ENCODE results near the gene CDS2.

CDS2 gene

DNA sequence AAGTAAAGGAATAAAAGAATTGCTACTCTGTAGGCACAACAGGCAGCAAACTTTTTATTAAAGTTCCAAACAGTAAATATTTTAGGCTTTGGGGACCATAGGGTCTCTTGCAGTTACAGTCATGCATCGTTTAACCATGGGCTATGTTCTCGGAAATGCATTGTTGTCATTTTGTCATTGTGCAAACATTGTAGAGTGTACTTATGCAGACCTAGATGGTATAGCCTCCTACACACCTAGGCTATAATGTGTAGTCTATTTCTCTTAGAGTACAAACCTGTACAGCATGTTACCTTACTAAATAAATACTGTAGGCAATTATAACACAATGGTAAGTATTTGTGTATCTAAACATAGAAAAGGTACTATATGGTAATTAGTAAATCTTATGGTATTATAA, 54.7 kb downstream of the CDS2 start:
- TF ChIP-seq, protein P1, sequence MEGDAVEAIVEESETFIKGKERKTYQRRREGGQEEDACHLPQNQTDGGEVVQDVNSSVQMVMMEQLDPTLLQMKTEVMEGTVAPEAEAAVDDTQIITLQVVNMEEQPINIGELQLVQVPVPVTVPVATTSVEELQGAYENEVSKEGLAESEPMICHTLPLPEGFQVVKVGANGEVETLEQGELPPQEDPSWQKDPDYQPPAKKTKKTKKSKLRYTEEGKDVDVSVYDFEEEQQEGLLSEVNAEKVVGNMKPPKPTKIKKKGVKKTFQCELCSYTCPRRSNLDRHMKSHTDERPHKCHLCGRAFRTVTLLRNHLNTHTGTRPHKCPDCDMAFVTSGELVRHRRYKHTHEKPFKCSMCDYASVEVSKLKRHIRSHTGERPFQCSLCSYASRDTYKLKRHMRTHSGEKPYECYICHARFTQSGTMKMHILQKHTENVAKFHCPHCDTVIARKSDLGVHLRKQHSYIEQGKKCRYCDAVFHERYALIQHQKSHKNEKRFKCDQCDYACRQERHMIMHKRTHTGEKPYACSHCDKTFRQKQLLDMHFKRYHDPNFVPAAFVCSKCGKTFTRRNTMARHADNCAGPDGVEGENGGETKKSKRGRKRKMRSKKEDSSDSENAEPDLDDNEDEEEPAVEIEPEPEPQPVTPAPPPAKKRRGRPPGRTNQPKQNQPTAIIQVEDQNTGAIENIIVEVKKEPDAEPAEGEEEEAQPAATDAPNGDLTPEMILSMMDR (IDR thresholded peaks at IDR 0.05; ENCODE audit: extremely low read depth, missing control alignments) = no peak

DNA sequence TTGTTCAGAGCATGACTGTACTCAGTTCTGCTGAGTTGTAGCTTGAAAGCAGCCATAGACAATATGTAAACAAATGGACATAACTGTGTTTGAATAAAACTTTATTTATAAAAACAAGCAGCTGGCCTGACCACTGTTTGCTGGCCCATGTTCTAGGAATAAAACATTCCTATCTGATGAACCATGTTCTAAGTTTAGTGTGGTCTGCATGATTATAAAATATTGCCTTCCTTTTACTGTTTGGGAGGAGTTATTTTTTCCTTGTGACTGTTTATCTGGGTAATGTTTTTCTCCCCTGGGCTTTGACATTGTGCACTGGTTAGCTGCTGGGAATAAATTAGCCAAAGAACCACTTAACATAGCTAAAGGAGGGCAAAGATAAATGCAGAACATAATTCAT, 55.1 kb downstream of the CDS2 start:
- TF ChIP-seq, protein P1 (IDR thresholded peaks at IDR 0.05; ENCODE audit: extremely low read depth, missing control alignments) = no peak
- no peak for DNase-seq (ENCODE audit: low spot score)

More for the DNA sequence above, 54.7 kb downstream of the CDS2 start:
- DNase-seq (ENCODE audit: low spot score) = no peak

DNA sequence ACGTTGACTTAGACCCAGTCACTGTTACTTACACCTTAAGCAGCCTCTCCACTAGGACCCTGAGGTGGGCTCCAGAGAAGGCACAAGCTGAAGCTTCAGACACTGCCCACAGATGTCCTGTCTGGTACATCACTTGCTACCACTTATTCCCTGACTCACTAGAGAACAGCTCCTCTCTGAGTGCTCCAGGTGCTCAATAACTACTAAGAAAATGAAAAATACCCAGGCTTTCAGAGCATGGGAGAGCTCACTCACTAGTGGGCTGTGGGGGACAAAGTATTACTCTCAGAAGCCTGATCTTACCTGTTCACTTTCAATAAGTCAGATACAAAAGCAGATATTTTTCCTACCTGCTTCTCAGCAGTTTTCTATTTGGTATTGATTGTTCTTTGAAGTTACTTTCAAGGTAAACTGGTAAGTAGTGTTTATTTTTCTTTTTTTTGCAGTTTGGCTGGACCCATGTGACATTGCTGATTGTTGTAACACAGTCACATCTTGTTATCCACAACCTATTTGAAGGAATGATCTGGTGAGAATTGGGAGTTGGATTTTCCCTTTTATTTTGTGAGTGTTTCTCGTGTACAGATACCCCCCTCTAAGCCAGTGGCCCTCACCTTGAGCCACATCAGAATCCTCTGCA, 55.9 kb downstream of the CDS2 start:
- TF ChIP-seq, protein P1 (IDR thresholded peaks at IDR 0.05; ENCODE audit: extremely low read depth, missing control alignments) = no peak
- DNase-seq (ENCODE audit: low spot score) = no peak

DNA sequence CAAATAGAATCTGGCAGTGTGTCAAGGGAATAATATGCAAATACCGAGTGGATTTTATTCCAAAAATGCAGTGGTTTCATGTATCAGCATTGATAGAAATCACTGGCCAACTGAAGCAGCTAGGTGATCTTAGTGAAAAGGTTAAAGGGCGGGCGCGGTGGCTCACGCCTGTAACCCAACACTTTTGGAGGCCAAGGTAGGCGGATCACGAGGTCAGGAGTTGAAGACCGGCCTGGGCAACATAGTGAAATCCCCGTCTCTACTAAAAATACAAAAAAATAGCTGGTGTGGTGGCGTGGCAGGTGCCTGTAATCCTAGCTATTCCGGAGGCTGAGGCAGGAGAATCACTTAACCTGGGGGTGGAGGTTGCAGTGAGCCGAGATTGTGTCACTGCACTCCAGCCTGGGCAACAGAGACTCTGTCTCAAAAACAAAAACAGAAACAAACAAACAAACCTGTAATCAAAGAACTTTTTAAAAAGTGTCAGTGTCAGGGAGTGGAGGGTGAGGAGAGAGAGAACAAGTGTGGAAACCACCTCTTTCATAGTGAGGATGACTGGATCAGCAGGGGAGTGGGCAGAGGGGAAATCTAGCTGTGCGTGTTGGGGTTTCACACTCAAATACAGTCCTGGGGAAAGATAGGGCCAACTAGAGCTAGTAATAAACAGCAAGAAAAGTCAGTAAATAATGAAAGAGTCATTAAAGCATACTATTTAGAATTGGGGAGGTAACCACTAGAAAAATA, 57.1 kb downstream of the CDS2 start:
- DNase-seq (ENCODE audit: low spot score) = no peak

DNA sequence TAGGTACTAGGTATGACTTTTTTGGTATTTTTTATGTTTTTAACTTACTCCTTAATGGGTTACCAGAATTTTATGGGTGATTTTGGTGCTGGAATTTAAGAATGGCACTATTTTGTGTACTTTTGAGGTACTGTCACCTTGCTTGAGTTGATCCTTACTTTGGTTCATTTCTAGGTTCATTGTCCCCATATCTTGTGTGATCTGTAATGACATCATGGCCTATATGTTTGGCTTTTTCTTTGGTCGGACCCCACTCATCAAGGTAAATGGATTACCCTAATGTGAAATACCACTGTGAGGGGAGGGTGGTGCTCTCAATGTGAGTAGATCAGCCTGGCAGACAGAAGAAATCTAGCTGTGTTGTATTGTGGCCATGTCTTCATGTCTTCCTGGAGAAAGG, 57.9 kb downstream of the CDS2 start:
- TF ChIP-seq, protein P1 (IDR thresholded peaks at IDR 0.05; ENCODE audit: extremely low read depth, missing control alignments) = no peak
- no peak for DNase-seq (ENCODE audit: low spot score)

More for the DNA sequence above, 57.1 kb downstream of the CDS2 start:
- TF ChIP-seq, protein P1 (IDR thresholded peaks at IDR 0.05; ENCODE audit: extremely low read depth, missing control alignments) = no peak

DNA sequence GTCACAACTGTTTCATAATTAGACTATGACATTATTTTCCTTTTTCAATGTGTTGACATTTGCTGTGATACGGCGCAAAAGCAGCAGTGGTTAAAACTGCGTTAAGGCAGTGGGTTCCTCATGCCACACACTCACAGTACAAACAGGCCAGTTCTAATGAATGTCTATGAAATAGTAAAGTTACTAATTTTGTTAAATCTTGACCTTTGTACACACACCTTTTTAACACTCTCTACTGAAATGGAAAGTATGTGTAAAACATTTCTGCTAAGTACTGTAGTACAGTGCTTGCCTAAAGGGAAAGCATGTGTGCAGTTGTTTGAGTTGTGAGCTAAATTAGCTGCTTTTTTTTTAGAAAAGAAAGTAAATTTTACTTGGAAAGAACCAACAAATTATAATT, 60.3 kb downstream of the CDS2 start:
- TF ChIP-seq, protein P1 (IDR thresholded peaks at IDR 0.05; ENCODE audit: extremely low read depth, missing control alignments) = no peak
- DNase-seq (ENCODE audit: low spot score) = no peak

DNA sequence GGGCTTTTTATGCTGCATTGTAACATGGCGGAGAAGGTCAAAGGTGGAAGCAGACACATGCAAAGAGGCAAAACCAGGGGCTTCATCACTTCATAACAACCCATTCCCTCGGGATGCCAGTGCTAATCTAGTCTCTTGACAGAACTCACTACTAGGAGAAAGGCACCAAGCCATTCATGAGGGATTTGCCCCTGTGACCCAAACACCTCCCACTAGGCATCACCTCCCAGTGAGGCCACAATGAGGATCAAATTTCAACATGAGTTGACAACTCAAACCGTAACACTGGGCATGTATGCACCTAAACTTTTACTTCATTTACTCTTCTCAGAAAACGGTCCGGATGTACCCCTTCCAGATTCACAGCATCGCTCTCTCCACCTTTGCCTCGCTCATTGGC, 61.9 kb downstream of the CDS2 start:
- no peak for DNase-seq (ENCODE audit: low spot score)
- TF ChIP-seq, protein P1 (IDR thresholded peaks at IDR 0.05; ENCODE audit: extremely low read depth, missing control alignments) = no peak
